Colonic mucosa (tissue), 4 donors: ENCODE measurements around the gene PIP5K1B. TPM values are rescaled to one million over a fixed set of nuclear protein-coding genes. Genes with fewer than 3 reads are reported as not detected.

ENCODE experiments used
- DNase-seq: peaks from one replicate; pipeline ENCODE4 v3.0.0-alpha.2; 2020
- H3K27ac ChIP-seq: fragments of 200-600 bp; one replicate; pipeline ENCODE4 v1.8.0; 2021
- H3K27me3 ChIP-seq: fragments of 200-600 bp; one replicate; pipeline ENCODE4 v1.8.0; 2021
- H3K36me3 ChIP-seq: fragments of 200-600 bp; one replicate; pipeline ENCODE4 v1.8.0; 2021
- H3K4me1 ChIP-seq: fragments of 200-600 bp; one replicate; pipeline ENCODE4 v1.8.0; 2021; ENCODE audit warnings: mild to moderate bottlenecking
- H3K4me3 ChIP-seq: fragments of 200-600 bp; one replicate; pipeline ENCODE4 v1.8.0; 2021
- H3K9ac ChIP-seq, 2 donors: one replicate each; pipeline ENCODE4 v1.7.0; 2013; ENCODE audit warnings: control low read depth in 2 of 2, low read depth in 2 of 2, low read length in 2 of 2
- H3K9me3 ChIP-seq: fragments of 200-600 bp; one replicate; pipeline ENCODE4 v1.8.0; 2021
- intact Hi-C: fragments of 100-400 bp; cut with DNase I; formaldehyde crosslinking; loops from one replicate; pipeline ENCODE4 v1.14.1; 2022
- total RNA-seq, 2 donors: library from RNA; stranded (reverse); fragmentation: NEBNext Ultra II Directional in 1 of 2; extraction: Animal tissue kit (Norgen Biotek cat#: 25700) in 1 of 2; gene quantifications; one replicate each; pipeline ENCODE4 v1.2.1, GENCODE V29; 2021
- TF ChIP-seq, protein P1 (sequence below): fragments of 200-600 bp; IDR thresholded peaks from one replicate; pipeline ENCODE4 v1.8.0; 2022; ENCODE audit warnings: antibody characterized with exemption, mild to moderate bottlenecking
- donor health status: healthy.
- donor health status: DM: no; HTN: no; CAD: no.
- donor health status: DM: no; HTN: no; CAD: no.

Gene PIP5K1B
- total RNA-seq, 2 donors from 2014 or later = 59.2 to 74.2 TPM

- Histone ChIP-seq H3K9ac (no peak overlapping the region), H3K9me3 (no peaks in the 10 kb centered on the region), H3K36me3 (no peaks in the 10 kb centered on the region), H3K27ac (peak overlapping the region; percentile 88), H3K4me1 (no peaks in the 10 kb centered on the region), H3K4me3 (no peak overlapping the region), H3K27me3 (no peaks in the 10 kb centered on the region)
- intact Hi-C loops = loop anchor here (5.0 to 10.0 kb wide), 2 partner anchors 136 to 289 kb away; no protein-coding TSS in a partner anchor
- DNase-seq = no peak
- TF ChIP-seq, protein P1, sequence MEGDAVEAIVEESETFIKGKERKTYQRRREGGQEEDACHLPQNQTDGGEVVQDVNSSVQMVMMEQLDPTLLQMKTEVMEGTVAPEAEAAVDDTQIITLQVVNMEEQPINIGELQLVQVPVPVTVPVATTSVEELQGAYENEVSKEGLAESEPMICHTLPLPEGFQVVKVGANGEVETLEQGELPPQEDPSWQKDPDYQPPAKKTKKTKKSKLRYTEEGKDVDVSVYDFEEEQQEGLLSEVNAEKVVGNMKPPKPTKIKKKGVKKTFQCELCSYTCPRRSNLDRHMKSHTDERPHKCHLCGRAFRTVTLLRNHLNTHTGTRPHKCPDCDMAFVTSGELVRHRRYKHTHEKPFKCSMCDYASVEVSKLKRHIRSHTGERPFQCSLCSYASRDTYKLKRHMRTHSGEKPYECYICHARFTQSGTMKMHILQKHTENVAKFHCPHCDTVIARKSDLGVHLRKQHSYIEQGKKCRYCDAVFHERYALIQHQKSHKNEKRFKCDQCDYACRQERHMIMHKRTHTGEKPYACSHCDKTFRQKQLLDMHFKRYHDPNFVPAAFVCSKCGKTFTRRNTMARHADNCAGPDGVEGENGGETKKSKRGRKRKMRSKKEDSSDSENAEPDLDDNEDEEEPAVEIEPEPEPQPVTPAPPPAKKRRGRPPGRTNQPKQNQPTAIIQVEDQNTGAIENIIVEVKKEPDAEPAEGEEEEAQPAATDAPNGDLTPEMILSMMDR = no peak
Observed at GRCh38 chr9:68708513-68708912, 3.5 kb downstream of the PIP5K1B start.

DNA sequence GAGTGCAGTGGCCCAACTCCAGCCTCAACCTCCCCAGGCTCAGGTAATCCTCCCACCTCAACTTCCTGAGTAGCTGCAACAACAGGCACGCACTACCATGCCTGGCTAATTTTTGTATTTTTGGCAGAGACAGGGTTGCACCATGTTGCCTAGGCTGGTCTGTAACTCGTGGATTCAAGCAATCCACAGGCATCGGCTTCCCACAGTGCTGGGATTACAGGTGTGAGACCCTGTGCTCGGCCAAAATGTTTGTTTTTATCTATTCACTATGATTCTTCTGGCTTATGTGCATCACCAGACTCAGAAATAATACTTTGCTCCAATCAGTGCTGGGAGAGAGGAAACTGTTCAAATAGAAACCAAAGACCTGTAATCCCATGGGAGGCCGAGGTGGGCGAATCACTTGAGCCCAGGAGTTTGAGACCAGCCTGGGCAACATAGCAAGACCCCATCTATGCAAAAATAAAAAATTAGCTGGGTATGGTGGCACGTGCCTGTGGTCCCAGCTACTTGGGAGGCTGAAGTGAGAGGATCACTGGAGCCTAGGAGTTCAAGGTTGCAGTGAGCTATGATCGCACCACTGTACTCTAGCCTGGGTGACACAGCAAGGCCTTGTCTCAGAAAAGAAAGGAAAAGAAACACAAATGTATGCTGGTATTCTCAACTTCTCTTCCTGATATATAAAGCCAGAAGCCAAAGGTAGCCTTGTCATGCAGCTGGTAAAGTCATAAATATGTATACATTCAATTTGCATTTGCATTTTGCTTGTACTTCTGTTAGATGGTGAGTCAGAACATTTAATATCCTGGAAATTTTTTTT, 4.5 kb downstream of the PIP5K1B start:
- Histone ChIP-seq H3K4me3 (no peak overlapping the region), H3K9me3 (no peaks in the 10 kb centered on the region), H3K9ac (no peak overlapping the region), H3K27me3 (no peaks in the 10 kb centered on the region), H3K27ac (peak overlapping the region; percentile 6), H3K36me3 (no peaks in the 10 kb centered on the region), H3K4me1 (peaks cover 2% of the 10 kb centered on the region)
- intact Hi-C loops = loop anchor here (5.0 to 10.0 kb wide), 2 partner anchors 135 to 288 kb away; no protein-coding TSS in a partner anchor
- TF ChIP-seq, protein P1 = no peak
- no peak for DNase-seq

DNA sequence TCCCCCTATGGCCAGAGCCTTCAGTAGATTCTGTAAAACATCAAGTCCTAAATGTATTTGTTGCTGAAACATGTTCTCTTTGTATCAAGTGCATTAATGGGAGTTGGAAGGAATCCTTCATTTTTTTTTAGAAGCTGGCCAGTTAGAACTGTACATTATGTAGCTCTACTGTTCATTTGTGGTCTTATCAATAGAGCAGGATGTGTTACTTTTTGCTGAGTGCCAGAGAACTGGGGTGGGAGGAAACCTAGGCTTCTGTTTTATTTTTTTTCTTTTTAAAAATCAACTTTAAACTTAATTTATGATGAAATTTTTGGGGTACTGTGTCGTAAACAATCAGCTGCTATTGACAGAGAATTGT, 5.1 kb downstream of the PIP5K1B start:
- no peaks in the 10 kb centered on the region for H3K27me3 ChIP-seq
- TF ChIP-seq, protein P1 = no peak

GRCh38 chr9:68711281-68711680, 6.2 kb downstream of the PIP5K1B start:
- intact Hi-C loops = no loop called here
- no peak overlapping the region for H3K4me3 ChIP-seq
- no peaks in the 10 kb centered on the region for H3K9me3 ChIP-seq
- no peak overlapping the region for H3K9ac ChIP-seq
- no peaks in the 10 kb centered on the region for H3K27me3 ChIP-seq
- peaks cover 4% of the 10 kb centered on the region for H3K4me1 ChIP-seq
- no peak overlapping the region for H3K27ac ChIP-seq
- TF ChIP-seq, protein P1 = no peak
- no peak for DNase-seq
- no peaks in the 10 kb centered on the region for H3K36me3 ChIP-seq

More for the DNA sequence above, 5.1 kb downstream of the PIP5K1B start:
- Histone ChIP-seq H3K9ac (no peak overlapping the region), H3K9me3 (no peaks in the 10 kb centered on the region), H3K36me3 (no peaks in the 10 kb centered on the region), H3K4me1 (peaks cover 4% of the 10 kb centered on the region), H3K4me3 (no peak overlapping the region), H3K27ac (no peak overlapping the region)
- no peak for DNase-seq
- intact Hi-C loops = no loop called here

- TF ChIP-seq, protein P1 = no peak
- Histone ChIP-seq H3K27ac (no peak overlapping the region), H3K27me3 (no peaks in the 10 kb centered on the region)
Observed at GRCh38 chr9:68711932-68712331, 6.9 kb downstream of the PIP5K1B start.

More at GRCh38 chr9:68711932-68712331, 6.9 kb downstream of the PIP5K1B start:
- H3K4me3 ChIP-seq = no peak overlapping the region
- H3K36me3 ChIP-seq = no peaks in the 10 kb centered on the region
- no peak overlapping the region for H3K9ac ChIP-seq
- intact Hi-C loops = no loop called here
- H3K4me1 ChIP-seq = peaks cover 4% of the 10 kb centered on the region
- no peaks in the 10 kb centered on the region for H3K9me3 ChIP-seq
- no peak for DNase-seq
